ENCODE measurements around the gene TTC1. TPM values are rescaled to one million over a fixed set of nuclear protein-coding genes. Genes with fewer than 3 reads are reported as not detected.

TTC1 gene
- 10 to 100 TPM; 50.2 to 57.5 TPM for total RNA-seq

- Mint-ChIP-seq H3K4me1 (ENCODE audit: low read depth) (peaks cover 23% of the 10 kb centered on the region), H3K9me3 (no peaks in the 10 kb centered on the region), H3K36me3 (ENCODE audit: low read depth) (peaks cover 11% of the 10 kb centered on the region), H3K27ac (peak within 1 kb of the TSS; percentile 98), H3K4me3 (peak within 1 kb of the TSS; percentile 92), H3K27me3 (no peaks in the 10 kb centered on the region)
- CTCF ChIA-PET, result interaction anchor here (1.4 to 2.4 kb wide), 5 partner anchors 10 to 722 kb away, joined by 4 to 23 read pairs (median 7); no protein-coding TSS in a partner anchor
- ATAC-seq (peak; percentile 99), DNase-seq (peak; percentile 97)
- POLR2A ChIA-PET, result interaction anchor here (0.6 to 1.8 kb wide), 8 partner anchors 10 to 561 kb away, joined by 3 to 5 read pairs (median 4); no protein-coding TSS in a partner anchor
- intact Hi-C loops (cut with micrococcal nuclease), result no loop called here
- no peak for TF ChIP-seq CTCF (IDR thresholded peaks at IDR 0.05)
These were observed at the start of gene TTC1 for GRCh38 chr5:160008877-160009590. Gene TTC1 (plus strand): TSS chr5:160009139. CDS start chr5:160010529, 1,390 bp downstream.

- Mint-ChIP-seq H3K36me3 (ENCODE audit: low read depth) (no peaks in the 10 kb centered on the region), H3K27ac (no peak overlapping the region), H3K4me3 (no peak overlapping the region), H3K4me1 (ENCODE audit: low read depth) (no peaks in the 10 kb centered on the region), H3K27me3 (peaks cover 11% of the 10 kb centered on the region), H3K9me3 (no peaks in the 10 kb centered on the region)
- DNase-seq (no peak), ATAC-seq (no peak)
- intact Hi-C loops (cut with micrococcal nuclease), result no loop called here
- no peak for TF ChIP-seq CTCF (IDR thresholded peaks at IDR 0.05)
- CTCF ChIA-PET, result no interaction called here
- POLR2A ChIA-PET, result no interaction called here
These were observed 47.5 kb upstream of the TTC1 start for GRCh38 chr5:159961176-159962160.

DNA sequence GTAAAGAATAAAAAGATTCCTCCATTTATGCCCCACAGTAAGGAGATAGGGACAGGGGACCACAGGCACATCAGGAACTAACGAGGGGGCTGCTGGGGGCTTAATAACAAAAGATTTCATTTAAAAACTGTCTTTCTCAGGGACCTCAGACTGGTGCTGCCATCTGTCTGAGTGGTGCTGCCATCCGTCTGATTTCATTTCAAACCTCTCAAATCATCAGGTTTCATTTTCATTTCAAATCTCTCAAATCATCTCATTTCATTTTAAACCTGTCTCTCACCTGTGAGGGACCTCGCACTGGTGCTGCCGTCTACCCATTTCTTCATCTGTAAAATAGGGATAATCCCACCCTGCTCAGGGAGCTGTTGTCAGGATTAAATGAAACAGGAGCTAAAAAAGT, 46.7 kb upstream of the TTC1 start:
- no peak overlapping the region for H3K4me3 Mint-ChIP-seq
- no peak for TF ChIP-seq CTCF (IDR thresholded peaks at IDR 0.05)
- no peaks in the 10 kb centered on the region for H3K36me3 Mint-ChIP-seq (ENCODE audit: low read depth)
- H3K4me1 Mint-ChIP-seq (ENCODE audit: low read depth), result no peaks in the 10 kb centered on the region
- CTCF ChIA-PET, result interaction anchor here (1.3 kb wide), 1 partner anchor 25 kb away, joined by 3 read pairs; no protein-coding TSS in a partner anchor
- intact Hi-C loops (cut with micrococcal nuclease), result no loop called here
- H3K27ac Mint-ChIP-seq, result no peak overlapping the region
- peaks cover 16% of the 10 kb centered on the region for H3K27me3 Mint-ChIP-seq
- ATAC-seq, result no peak
- no peaks in the 10 kb centered on the region for H3K9me3 Mint-ChIP-seq
- DNase-seq, result no peak
- POLR2A ChIA-PET, result no interaction called here

DNA sequence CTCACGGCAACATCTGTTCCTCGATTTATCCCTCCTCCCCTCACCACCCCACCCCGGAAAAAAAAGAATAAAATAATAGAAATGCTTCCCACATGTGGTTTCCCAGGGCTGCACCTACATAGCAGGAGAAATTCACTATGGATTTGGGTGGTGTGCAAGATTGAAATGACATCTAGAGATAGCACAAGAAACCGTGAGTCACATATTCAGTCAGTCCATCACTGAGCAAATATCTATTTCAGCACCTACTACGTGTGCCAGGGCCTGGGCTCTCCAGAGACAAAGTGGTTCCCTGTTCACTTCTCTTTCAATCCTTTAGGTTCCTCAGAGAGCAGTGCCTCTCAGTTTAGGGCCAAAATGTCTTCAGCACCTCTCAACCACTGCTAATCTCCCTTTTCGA, 45.0 kb upstream of the TTC1 start:
- H3K4me1 Mint-ChIP-seq (ENCODE audit: low read depth), result no peaks in the 10 kb centered on the region
- no peak overlapping the region for H3K27ac Mint-ChIP-seq
- no peak for TF ChIP-seq CTCF (IDR thresholded peaks at IDR 0.05)
- intact Hi-C loops (cut with micrococcal nuclease), result no loop called here
- no peak for ATAC-seq
- DNase-seq, result no peak
- CTCF ChIA-PET, result interaction anchor here (0.9 to 1.8 kb wide), 3 partner anchors 13 to 23 kb away, joined by 3 to 5 read pairs (median 5); no protein-coding TSS in a partner anchor
- POLR2A ChIA-PET, result interaction anchor here (1.1 kb wide), 1 partner anchor 11 kb away, joined by 3 read pairs; no protein-coding TSS in a partner anchor
- no peaks in the 10 kb centered on the region for H3K9me3 Mint-ChIP-seq
- H3K27me3 Mint-ChIP-seq, result peaks cover 24% of the 10 kb centered on the region
- H3K36me3 Mint-ChIP-seq (ENCODE audit: low read depth), result no peaks in the 10 kb centered on the region
- H3K4me3 Mint-ChIP-seq, result no peak overlapping the region
